Erythroblast (primary cell): ENCODE data around the gene SMARCC1.

ENCODE experiments used
- GATA1 ChIP-seq: IDR thresholded peaks from 2 replicates; pipeline ENCODE4 v1.6.1; 2011; ENCODE audit warnings: low read depth, mild to moderate bottlenecking, control low read depth, low read length, moderate library complexity
- POLR2A ChIP-seq: IDR thresholded peaks from 2 replicates; pipeline ENCODE4 v1.6.1; 2011; ENCODE audit warnings: mild to moderate bottlenecking, low read length

- TF ChIP-seq POLR2A (no peak), GATA1 (no peak)
Observed at GRCh38 chr3:47579875-47580274, 201.8 kb downstream of the SMARCC1 start.
